GM12878 (cell line): Measurements from ENCODE around the gene TRPV5. TPM values are rescaled to one million over a fixed set of nuclear protein-coding genes. Genes with fewer than 3 reads are reported as not detected.

Experiments used
- ATAC-seq: fragments of 200-7000 bp; cut with Tn5 transposase; 3 replicates; pipeline ENCODE4 v1.9.1; 2020; ENCODE audit warnings: mild to moderate bottlenecking, moderate library complexity
- BruUV-seq: library from RNA; stranded (reverse); fragments of 400-500 nt; replicated peaks from 2 replicates; lab custom pipeline; 2021; lab: Mats Ljungman, UMichigan
- CTCF ChIA-PET: fragments of 300-600 bp; sonication (Branson Sonifier 250); formaldehyde crosslinking; extraction: SDS; loops from one replicate; lab custom pipeline; 2021; ENCODE audit warnings: inconsistent platforms; lab: Yijun Ruan, JAX
- POLR2A ChIA-PET: fragments of 350-600 bp; formaldehyde crosslinking; extraction: SDS; loops from one replicate; lab custom pipeline; 2021; ENCODE audit warnings: inconsistent platforms; lab: Charles Lee
- RAD21 ChIA-PET: fragments of 300-600 bp; sonication (Branson Sonifier 250); formaldehyde crosslinking; loops from one replicate; lab custom pipeline; 2023; ENCODE audit warnings: antibody characterized with exemption; ENCODE audit not compliant: unreplicated experiment; lab: Charles Lee
- SMC1A ChIA-PET: fragments of 300-600 bp; sonication (Branson Sonifier 250); formaldehyde crosslinking; loops from one replicate; lab custom pipeline; 2023; ENCODE audit not compliant: unreplicated experiment, uncharacterized antibody; lab: Charles Lee
- DNase-seq: peaks from one replicate; pipeline ENCODE4 v3.0.0-alpha.2; 2011; ENCODE audit warnings: low read depth, low spot score
- FAIRE-seq: peaks from 3 replicates; lab custom pipeline; 2011; peaks lifted over from hg19 to GRCh38; lab: Jason Lieb, UNC
- H2AFZ ChIP-seq: 2 replicates; pipeline ENCODE4 v1.6.0; 2011; ENCODE audit warnings: low read depth, low read length, control low read depth; ENCODE audit not compliant: control insufficient read depth
- H3K27ac ChIP-seq: 2 replicates; pipeline ENCODE4 v1.5.1; 2011; ENCODE audit warnings: control low read depth; ENCODE audit not compliant: control insufficient read depth, insufficient read depth
- H3K27me3 ChIP-seq, 2 experiments: replicated peaks in 1 of 2; 2 replicates each; pipeline versions ENCODE4 v1.6.0 to v1.6.1; 2011; ENCODE audit warnings: low read length in 1 of 2; ENCODE audit not compliant: control insufficient read depth in 2 of 2, insufficient read depth in 2 of 2
- H3K36me3 ChIP-seq, 2 experiments: 2 replicates each; pipeline ENCODE4 v1.5.1; 2011; ENCODE audit warnings: low read length in 1 of 2; ENCODE audit not compliant: control insufficient read depth in 2 of 2, insufficient read depth in 2 of 2
- H3K4me1 ChIP-seq: 2 replicates; pipeline ENCODE4 v1.6.1; 2011; ENCODE audit warnings: mild to moderate bottlenecking, low read length, moderate library complexity, mixed read lengths; ENCODE audit not compliant: control insufficient read depth, insufficient read depth
- H3K4me2 ChIP-seq: 2 replicates; pipeline ENCODE4 v1.6.0; 2011; ENCODE audit warnings: control low read depth; ENCODE audit not compliant: control insufficient read depth, insufficient read depth
- H3K4me3 ChIP-seq: fragments of 200-600 bp; sonication (generic); 2 replicates; pipeline ENCODE4 v1.5.1; 2016
- H3K79me2 ChIP-seq: 2 replicates; pipeline ENCODE4 v1.6.0; 2011; ENCODE audit warnings: low read length; ENCODE audit not compliant: control insufficient read depth, insufficient read depth
- H3K9ac ChIP-seq: 2 replicates; pipeline ENCODE4 v1.8.0; 2011; ENCODE audit warnings: low read length, control low read depth, mixed read lengths; ENCODE audit not compliant: control insufficient read depth, insufficient read depth
- H3K9me3 ChIP-seq: replicated peaks from 3 replicates; pipeline ENCODE4 v1.5.1; 2011; ENCODE audit warnings: mild to moderate bottlenecking, low read length; ENCODE audit not compliant: control insufficient read depth, insufficient read depth
- H4K20me1 ChIP-seq: 2 replicates; pipeline ENCODE4 v1.6.0; 2011; ENCODE audit not compliant: control insufficient read depth, insufficient read depth
- ATF7 ChIP-seq: fragments of 450-650 bp; IDR thresholded peaks from 2 replicates; pipeline ENCODE4 v1.6.1; 2016; ENCODE audit warnings: low read depth, mild to moderate bottlenecking
- BCL11A ChIP-seq: IDR thresholded peaks from 2 replicates; pipeline ENCODE4 v1.6.1; 2011; ENCODE audit warnings: low read depth, low read length
- CBX5 ChIP-seq: sonication (generic); IDR thresholded peaks from 2 replicates; pipeline ENCODE4 v1.6.1; 2016; ENCODE audit warnings: low read depth, moderate library complexity, mild to moderate bottlenecking, inconsistent platforms
- DPF2 ChIP-seq: fragments of 450-650 bp; IDR thresholded peaks from 2 replicates; pipeline ENCODE4 v1.6.1; 2017; ENCODE audit warnings: mild to moderate bottlenecking
- GATAD2B ChIP-seq: fragments of 450-650 bp; conservative IDR thresholded peaks from 2 replicates; pipeline ENCODE4 v1.6.1; 2017; ENCODE audit warnings: low read depth, mild to moderate bottlenecking, moderate library complexity
- NFYB ChIP-seq: IDR thresholded peaks from 2 replicates; pipeline ENCODE4 v1.6.1; 2011; ENCODE audit warnings: low read depth, mild to moderate bottlenecking, low read length, improper control_type of control experiment, moderate library complexity; ENCODE audit not compliant: insufficient read depth
- RCOR1 ChIP-seq: conservative IDR thresholded peaks from 2 replicates; pipeline ENCODE4 v1.6.1; 2012; ENCODE audit warnings: low read depth, low read length, improper control_type of control experiment
- RELA ChIP-seq: fragments of 450-650 bp; IDR thresholded peaks from 2 replicates; pipeline ENCODE4 v1.8.0; 2014; ENCODE audit warnings: borderline replicate concordance; ENCODE audit not compliant: partially characterized antibody
- SP1 ChIP-seq: IDR thresholded peaks from one replicate; pipeline ENCODE4 v1.6.1; 2011; ENCODE audit warnings: low read depth, low read length
- SRF ChIP-seq, 2 experiments: IDR thresholded peaks; 2 replicates each; pipeline ENCODE4 v1.6.1; 2011; ENCODE audit warnings: low read depth in 2 of 2, low read length in 2 of 2, mild to moderate bottlenecking in 1 of 2, moderate library complexity in 1 of 2
- ZNF622 ChIP-seq: fragments of 450-650 bp; IDR thresholded peaks from 2 replicates; pipeline ENCODE4 v1.6.1; 2017; ENCODE audit warnings: mild to moderate bottlenecking, inconsistent platforms
- WGBS: methylation state at CpG from one replicate; pipeline ENCODE4 v1.1.6; 2016; ENCODE audit warnings: low lambda C conversion rate; ENCODE audit not compliant: insufficient replicate concordance, insufficient coverage; ENCODE audit errors: missing lambda C conversion rate; 5-methylcytosine and 5-hydroxymethylcytosine counted together
- in situ Hi-C: fragments of 300-500 bp; cut with MboI; formaldehyde crosslinking; loops from 9 replicates; pipeline ENCODE4 v1.14.3; 2018; ENCODE audit warnings: mixed read lengths
- intact Hi-C: fragments of 100-400 bp; cut with micrococcal nuclease; formaldehyde crosslinking; loops from one replicate; pipeline ENCODE4 v1.14.2; 2022; ENCODE audit not compliant: unreplicated experiment
- polyA plus RNA-seq, 11 experiments: library from polyadenylated mRNA; depleted of rRNA in 4 of 11; unstranded in 6 of 11; stranded (reverse) in 5 of 11; fragments of >200 nt; fragmentation: Nextera tagmentation in 4 of 11; fragmentation: Illumina TruSeq in 1 of 11; extraction: Ambion mirVana in 4 of 11; extraction: Trizol in 1 of 11; gene quantifications; 1 replicate in 1 of 11; 2 replicates in 10 of 11; pipeline versions ENCODE4 v1.2.1 to v1.2.3, GENCODE V29; 2011 to 2016; ENCODE audit warnings: inconsistent platforms in 2 of 11, missing spikeins in 2 of 11, low read depth in 1 of 11
- total RNA-seq, 4 experiments: library from RNA; depleted of rRNA in 3 of 4; stranded (reverse); fragments of >200 nt in 3 of 4; fragmentation: Illumina TruSeq in 1 of 4; extraction: Trizol in 1 of 4; gene quantifications; 2 replicates each; pipeline versions ENCODE4 v1.2.1 to v1.2.3, GENCODE V29; 2013 to 2021
- TF ChIP-seq, protein P1 (sequence below): fragments of 450-650 bp; IDR thresholded peaks from 2 replicates; pipeline ENCODE4 v1.6.1; 2017; ENCODE audit warnings: mild to moderate bottlenecking, moderate library complexity
- TF ChIP-seq, protein P2 (sequence below): IDR thresholded peaks from 2 replicates; pipeline ENCODE4 v1.6.1; 2012; ENCODE audit warnings: mild to moderate bottlenecking, low read depth, low read length
- TF ChIP-seq, protein P3 (sequence below): fragments of 450-650 bp; IDR thresholded peaks from 2 replicates; pipeline ENCODE4 v1.6.1; 2017; ENCODE audit warnings: borderline replicate concordance

The TRPV5 gene
- total and polyA plus RNA-seq, 10 of the 15 experiments (the other 5 are each of a cell fraction or from before 2014, with no cell fraction given) = not detected

DNA sequence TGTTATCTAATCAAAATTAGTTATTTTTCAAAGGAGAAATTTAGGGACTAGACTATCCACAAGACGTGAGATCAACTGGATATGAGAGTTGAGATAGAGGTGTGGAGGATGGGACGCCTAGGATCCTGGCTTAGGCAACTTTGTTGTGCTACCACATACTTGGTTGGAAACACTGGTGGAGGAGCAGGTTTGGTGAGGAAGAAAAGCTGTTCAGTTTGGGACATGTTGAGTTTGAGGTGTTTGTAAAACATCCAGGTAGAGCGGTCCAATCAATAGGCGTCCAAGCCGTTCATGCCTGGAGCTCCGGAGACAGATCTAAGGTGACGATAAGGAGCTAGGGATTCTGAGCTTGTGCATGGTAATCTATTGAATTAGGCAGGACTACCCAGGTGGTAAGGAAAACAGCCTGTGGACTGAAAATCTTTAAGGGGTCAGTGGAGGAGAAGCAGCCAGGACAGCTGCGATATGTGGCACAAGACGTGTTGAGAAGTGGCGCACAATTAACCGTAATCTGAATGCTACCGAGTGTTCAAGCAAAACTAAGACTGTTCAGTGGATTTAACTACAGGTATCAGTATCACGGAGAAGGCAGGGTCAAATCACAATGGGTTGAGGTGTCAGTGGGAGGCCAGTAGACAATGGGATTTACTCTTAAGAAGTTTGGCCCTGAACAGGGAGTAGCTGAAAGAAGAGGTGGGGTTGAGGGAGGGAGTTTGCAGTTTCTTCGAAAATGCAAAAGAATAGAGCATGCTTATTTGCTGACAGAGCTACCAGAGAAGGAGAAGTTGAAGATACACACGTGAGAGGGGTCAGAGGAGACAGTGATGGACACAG lies 31.9 kb downstream of the TRPV5 start:
- Histone ChIP-seq H4K20me1 (no peaks in the 10 kb centered on the region), H3K4me3 (no peak overlapping the region), H2AFZ (no peak overlapping the region), H3K27ac (no peak overlapping the region), H3K79me2 (no peaks in the 10 kb centered on the region), H3K36me3 (no peaks in the 10 kb centered on the region), H3K27me3 (peaks cover 0 to 3% of the 10 kb centered on the region in 2 experiments; a peak in 2 of 4 replicates), H3K9ac (no peak overlapping the region), H3K4me2 (no peak overlapping the region), H3K4me1 (no peaks in the 10 kb centered on the region), H3K9me3 (no peaks in the 10 kb centered on the region)
- WGBS = 64% methylated on average over 15 of the region's 15 CpGs
- CTCF ChIA-PET = interaction anchor here (1.0 to 2.3 kb wide), 5 partner anchors 11 to 313 kb away, joined by 3 to 7 read pairs (median 6); no protein-coding TSS in a partner anchor
- no peak for FAIRE-seq
- RAD21 ChIA-PET = no interaction called here
- intact Hi-C loops (no loop called here), in situ Hi-C loops (no loop called here)
- TF ChIP-seq SRF (IDR thresholded peaks at IDR 0.05; ENCODE audit: low read depth in 2 of 2, low read length in 2 of 2) = no peak
- TF ChIP-seq RCOR1 = no peak
- no peak for TF ChIP-seq ATF7
- TF ChIP-seq RELA = no peak
- TF ChIP-seq CBX5 = no peak
- TF ChIP-seq DPF2 = no peak
- TF ChIP-seq BCL11A = no peak
- TF ChIP-seq, protein P1, sequence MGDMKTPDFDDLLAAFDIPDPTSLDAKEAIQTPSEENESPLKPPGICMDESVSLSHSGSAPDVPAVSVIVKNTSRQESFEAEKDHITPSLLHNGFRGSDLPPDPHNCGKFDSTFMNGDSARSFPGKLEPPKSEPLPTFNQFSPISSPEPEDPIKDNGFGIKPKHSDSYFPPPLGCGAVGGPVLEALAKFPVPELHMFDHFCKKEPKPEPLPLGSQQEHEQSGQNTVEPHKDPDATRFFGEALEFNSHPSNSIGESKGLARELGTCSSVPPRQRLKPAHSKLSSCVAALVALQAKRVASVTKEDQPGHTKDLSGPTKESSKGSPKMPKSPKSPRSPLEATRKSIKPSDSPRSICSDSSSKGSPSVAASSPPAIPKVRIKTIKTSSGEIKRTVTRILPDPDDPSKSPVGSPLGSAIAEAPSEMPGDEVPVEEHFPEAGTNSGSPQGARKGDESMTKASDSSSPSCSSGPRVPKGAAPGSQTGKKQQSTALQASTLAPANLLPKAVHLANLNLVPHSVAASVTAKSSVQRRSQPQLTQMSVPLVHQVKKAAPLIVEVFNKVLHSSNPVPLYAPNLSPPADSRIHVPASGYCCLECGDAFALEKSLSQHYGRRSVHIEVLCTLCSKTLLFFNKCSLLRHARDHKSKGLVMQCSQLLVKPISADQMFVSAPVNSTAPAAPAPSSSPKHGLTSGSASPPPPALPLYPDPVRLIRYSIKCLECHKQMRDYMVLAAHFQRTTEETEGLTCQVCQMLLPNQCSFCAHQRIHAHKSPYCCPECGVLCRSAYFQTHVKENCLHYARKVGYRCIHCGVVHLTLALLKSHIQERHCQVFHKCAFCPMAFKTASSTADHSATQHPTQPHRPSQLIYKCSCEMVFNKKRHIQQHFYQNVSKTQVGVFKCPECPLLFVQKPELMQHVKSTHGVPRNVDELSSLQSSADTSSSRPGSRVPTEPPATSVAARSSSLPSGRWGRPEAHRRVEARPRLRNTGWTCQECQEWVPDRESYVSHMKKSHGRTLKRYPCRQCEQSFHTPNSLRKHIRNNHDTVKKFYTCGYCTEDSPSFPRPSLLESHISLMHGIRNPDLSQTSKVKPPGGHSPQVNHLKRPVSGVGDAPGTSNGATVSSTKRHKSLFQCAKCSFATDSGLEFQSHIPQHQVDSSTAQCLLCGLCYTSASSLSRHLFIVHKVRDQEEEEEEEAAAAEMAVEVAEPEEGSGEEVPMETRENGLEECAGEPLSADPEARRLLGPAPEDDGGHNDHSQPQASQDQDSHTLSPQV = no peak
- TF ChIP-seq, protein P2, sequence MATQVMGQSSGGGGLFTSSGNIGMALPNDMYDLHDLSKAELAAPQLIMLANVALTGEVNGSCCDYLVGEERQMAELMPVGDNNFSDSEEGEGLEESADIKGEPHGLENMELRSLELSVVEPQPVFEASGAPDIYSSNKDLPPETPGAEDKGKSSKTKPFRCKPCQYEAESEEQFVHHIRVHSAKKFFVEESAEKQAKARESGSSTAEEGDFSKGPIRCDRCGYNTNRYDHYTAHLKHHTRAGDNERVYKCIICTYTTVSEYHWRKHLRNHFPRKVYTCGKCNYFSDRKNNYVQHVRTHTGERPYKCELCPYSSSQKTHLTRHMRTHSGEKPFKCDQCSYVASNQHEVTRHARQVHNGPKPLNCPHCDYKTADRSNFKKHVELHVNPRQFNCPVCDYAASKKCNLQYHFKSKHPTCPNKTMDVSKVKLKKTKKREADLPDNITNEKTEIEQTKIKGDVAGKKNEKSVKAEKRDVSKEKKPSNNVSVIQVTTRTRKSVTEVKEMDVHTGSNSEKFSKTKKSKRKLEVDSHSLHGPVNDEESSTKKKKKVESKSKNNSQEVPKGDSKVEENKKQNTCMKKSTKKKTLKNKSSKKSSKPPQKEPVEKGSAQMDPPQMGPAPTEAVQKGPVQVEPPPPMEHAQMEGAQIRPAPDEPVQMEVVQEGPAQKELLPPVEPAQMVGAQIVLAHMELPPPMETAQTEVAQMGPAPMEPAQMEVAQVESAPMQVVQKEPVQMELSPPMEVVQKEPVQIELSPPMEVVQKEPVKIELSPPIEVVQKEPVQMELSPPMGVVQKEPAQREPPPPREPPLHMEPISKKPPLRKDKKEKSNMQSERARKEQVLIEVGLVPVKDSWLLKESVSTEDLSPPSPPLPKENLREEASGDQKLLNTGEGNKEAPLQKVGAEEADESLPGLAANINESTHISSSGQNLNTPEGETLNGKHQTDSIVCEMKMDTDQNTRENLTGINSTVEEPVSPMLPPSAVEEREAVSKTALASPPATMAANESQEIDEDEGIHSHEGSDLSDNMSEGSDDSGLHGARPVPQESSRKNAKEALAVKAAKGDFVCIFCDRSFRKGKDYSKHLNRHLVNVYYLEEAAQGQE = no peak
- TF ChIP-seq ZNF622 = no peak
- TF ChIP-seq NFYB = no peak
- TF ChIP-seq SP1 = no peak
- TF ChIP-seq, protein P3, sequence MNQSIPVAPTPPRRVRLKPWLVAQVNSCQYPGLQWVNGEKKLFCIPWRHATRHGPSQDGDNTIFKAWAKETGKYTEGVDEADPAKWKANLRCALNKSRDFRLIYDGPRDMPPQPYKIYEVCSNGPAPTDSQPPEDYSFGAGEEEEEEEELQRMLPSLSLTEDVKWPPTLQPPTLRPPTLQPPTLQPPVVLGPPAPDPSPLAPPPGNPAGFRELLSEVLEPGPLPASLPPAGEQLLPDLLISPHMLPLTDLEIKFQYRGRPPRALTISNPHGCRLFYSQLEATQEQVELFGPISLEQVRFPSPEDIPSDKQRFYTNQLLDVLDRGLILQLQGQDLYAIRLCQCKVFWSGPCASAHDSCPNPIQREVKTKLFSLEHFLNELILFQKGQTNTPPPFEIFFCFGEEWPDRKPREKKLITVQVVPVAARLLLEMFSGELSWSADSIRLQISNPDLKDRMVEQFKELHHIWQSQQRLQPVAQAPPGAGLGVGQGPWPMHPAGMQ = no peak
- no peak for TF ChIP-seq GATAD2B
- SMC1A ChIA-PET = interaction anchor here (1.6 kb wide), 1 partner anchor 101 kb away, joined by 3 read pairs; no protein-coding TSS in a partner anchor
- POLR2A ChIA-PET = no interaction called here
- no TSS peak for BruUV-seq
- no peak for DNase-seq
- ATAC-seq = no peak
